ENCODE data around the gene SFXN5. TPM values are rescaled to one million over a fixed set of nuclear protein-coding genes. Genes with fewer than 3 reads are reported as not detected.

SFXN5 gene
- total RNA-seq, 1 experiment from 2014 or later = 13.8 TPM

DNA sequence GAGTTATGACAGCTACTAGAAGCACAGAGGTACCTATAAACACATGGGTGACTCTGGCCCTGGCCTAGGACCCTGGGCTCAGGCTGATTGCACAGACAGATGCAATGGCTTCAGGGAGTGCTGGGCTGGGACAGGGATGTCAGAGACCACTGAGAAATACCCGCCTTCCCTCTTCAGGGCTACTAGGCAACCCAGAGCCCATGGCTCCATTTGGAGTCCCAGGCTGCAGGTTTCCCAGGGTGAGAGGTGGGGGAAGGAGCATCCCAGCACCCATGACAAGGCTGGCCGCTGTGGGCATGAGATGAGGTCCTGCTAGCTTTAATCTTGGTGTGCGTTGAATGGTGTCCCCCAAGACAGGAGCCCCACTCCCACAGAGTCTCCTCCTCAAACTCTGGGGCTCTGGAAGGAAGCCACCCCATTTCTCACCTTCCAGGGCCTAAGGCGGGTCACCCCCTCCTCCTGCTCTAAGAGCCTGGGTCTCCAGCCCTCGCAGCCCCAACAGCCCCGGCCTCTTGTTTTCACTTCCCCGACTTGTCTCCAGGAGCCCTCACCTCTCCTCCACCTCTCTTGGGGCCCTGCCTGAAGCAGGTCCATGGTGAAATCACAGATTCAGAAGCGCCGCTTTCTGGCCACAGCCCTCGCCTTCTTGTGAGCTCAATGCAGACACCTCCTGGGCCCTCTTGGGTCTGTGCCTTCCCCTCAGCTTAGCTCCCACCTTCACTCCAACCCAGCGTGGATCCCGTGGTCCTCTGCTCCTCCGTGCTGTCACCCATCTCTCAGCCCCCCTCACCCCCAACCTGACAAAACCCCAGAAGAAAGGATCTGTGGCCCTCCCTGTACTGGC is 112.7 kb downstream of the SFXN5 start:
- DNase-seq (ENCODE audit: low read depth) = no peak
- in situ Hi-C loops (cut with HindIII; ENCODE audit: low pct_unique_long_range_greater_than_20kb, low sequenced_read_pairs) = no loop called here

GRCh38 chr2:72956936-72957335 is 114.6 kb downstream of the SFXN5 start:
- in situ Hi-C loops (cut with HindIII; ENCODE audit: low pct_unique_long_range_greater_than_20kb, low sequenced_read_pairs) = no loop called here
- DNase-seq (ENCODE audit: low read depth) = no peak

- in situ Hi-C loops (cut with HindIII; ENCODE audit: low pct_unique_long_range_greater_than_20kb, low sequenced_read_pairs) = no loop called here
- no peak for DNase-seq (ENCODE audit: low read depth)
Measured at GRCh38 chr2:72956050-72956395, 115.5 kb downstream of the SFXN5 start.

GRCh38 chr2:72955228-72956049 is 116.1 kb downstream of the SFXN5 start:
- in situ Hi-C loops (cut with HindIII; ENCODE audit: low pct_unique_long_range_greater_than_20kb, low sequenced_read_pairs) = no loop called here
- no peak for DNase-seq (ENCODE audit: low read depth)

DNA sequence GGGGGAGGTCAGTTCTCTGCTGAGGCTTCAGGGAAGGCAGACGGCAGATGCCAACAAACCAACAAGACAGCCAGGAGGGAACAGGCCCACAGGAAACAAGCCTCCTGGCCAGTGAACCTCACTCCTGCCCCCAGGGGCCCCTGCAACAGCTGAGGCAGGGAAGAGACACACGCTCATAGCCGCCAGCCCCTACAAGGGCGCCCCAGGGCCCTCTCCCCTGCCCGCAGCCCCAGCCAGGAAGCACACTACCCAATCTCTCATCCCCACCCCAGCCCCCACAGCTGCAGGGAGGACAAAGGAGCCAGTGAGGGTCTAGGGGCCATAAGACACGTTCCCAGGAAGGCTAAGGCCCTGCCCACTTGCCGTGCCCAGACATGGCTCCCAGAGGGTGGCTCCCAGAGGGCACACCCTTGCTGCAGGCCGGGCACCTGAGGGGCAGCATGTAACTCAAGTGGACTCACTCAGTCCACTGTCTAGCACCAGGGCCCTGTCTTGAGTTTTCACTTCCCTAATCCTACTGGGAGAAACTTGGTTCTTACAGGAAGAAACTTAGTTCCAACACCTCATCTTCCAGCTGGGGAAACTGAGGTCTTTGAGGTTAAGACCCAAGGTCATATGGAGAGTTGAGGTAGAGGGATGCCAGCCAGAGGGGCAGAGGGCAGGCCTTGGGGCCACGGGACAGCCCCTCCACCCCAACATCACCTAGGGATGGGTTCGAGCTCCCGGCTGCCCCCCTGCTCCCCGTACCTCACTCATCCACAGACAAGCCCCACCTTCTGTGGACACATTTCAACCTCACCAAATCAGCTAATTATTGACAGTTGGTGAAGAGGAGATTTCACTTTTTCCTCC is 116.9 kb downstream of the SFXN5 start:
- in situ Hi-C loops (cut with HindIII; ENCODE audit: low pct_unique_long_range_greater_than_20kb, low sequenced_read_pairs) = no loop called here

DNA sequence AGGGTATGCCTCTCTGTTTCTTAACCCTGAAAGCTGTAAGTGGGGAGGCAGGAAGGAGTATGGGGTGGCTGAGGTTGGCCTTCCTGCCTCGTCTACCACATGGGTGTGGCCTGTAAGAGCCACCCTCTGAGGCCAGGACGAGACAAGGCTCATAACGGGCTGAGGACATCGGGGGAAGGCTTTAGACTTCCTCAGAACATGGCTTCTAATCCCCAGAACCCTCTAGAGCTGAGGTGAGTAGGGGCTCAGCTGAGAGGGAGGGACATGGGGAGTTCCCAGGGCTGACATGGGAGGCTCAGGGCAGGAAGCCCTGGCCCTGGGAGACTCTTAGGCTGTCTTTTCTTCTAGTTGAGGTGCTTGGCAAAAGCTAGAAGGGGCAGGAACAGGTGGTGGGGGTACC is 117.5 kb downstream of the SFXN5 start:
- in situ Hi-C loops (cut with HindIII; ENCODE audit: low pct_unique_long_range_greater_than_20kb, low sequenced_read_pairs) = no loop called here
- no peak for DNase-seq (ENCODE audit: low read depth)

More for the DNA sequence above, 116.9 kb downstream of the SFXN5 start:
- DNase-seq (ENCODE audit: low read depth) = no peak

- DNase-seq (ENCODE audit: low read depth) = no peak
- in situ Hi-C loops (cut with HindIII; ENCODE audit: low pct_unique_long_range_greater_than_20kb, low sequenced_read_pairs) = no loop called here
Measured at GRCh38 chr2:72953528-72953927, 118.0 kb downstream of the SFXN5 start.

DNA sequence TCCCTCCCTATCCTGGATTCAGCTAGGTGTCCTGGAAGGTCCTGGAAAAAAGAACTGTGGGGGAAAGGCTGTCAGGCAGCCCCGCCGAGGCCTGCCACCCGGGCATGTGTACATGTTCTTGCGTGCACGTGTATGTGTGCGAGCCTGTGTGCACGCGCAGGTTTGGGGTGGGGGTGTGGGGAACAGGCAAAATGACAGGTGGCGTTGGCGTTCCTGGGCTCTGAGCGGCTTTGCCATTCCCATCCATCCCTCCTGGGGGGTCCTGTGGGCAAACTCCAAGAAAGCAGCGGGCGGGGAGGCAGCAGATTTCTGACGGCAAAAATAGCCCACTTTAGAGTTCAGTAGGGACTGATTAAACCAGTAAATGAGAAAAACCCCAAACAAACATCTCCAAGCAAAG is 118.6 kb downstream of the SFXN5 start:
- no peak for DNase-seq (ENCODE audit: low read depth)
- in situ Hi-C loops (cut with HindIII; ENCODE audit: low pct_unique_long_range_greater_than_20kb, low sequenced_read_pairs) = no loop called here

DNA sequence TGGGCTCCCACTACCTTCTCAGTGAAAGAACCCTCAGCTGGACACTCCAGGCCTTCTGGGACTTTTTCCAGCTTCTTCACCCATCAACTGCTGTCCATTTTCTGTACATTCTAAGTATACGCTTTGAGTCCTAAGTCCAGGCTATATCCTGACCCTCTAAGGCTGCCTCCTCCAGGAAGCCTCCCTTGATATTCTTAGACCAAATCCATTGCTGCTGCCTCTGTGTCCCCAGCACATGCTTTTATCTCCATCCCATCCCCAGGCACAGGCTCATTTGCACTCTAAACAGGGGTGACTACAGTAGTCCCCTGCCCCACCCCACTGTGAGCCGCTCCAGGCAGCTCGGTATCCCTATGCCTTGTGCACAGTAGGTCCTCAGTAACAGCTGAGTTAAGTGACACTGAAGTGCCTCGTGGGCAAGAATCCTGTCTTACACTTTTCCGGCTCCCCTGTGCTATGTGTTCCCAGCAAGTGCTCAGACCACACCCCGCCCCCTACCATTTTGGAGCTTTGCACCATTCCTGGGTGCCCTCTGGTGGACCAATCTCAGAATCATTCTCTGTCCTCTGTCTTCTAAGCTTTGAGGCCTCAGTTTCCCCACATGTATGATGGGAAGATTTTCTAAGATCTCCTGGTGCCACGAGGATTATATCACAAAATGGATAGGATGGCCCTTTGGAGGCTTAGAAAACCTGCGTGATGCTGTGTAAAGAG is 119.2 kb downstream of the SFXN5 start:
- in situ Hi-C loops (cut with HindIII; ENCODE audit: low pct_unique_long_range_greater_than_20kb, low sequenced_read_pairs) = no loop called here
- DNase-seq (ENCODE audit: low read depth) = no peak

- no peak for DNase-seq (ENCODE audit: low read depth)
- in situ Hi-C loops (cut with HindIII; ENCODE audit: low pct_unique_long_range_greater_than_20kb, low sequenced_read_pairs) = no loop called here
Measured at GRCh38 chr2:72951303-72952095, 120.0 kb downstream of the SFXN5 start.

- in situ Hi-C loops (cut with HindIII; ENCODE audit: low pct_unique_long_range_greater_than_20kb, low sequenced_read_pairs) = no loop called here
- DNase-seq (ENCODE audit: low read depth) = no peak
Measured at GRCh38 chr2:72950558-72951255, 120.8 kb downstream of the SFXN5 start.

GRCh38 chr2:72949642-72950041 is 121.9 kb downstream of the SFXN5 start:
- no peak for DNase-seq (ENCODE audit: low read depth)
- in situ Hi-C loops (cut with HindIII; ENCODE audit: low pct_unique_long_range_greater_than_20kb, low sequenced_read_pairs) = no loop called here

DNA sequence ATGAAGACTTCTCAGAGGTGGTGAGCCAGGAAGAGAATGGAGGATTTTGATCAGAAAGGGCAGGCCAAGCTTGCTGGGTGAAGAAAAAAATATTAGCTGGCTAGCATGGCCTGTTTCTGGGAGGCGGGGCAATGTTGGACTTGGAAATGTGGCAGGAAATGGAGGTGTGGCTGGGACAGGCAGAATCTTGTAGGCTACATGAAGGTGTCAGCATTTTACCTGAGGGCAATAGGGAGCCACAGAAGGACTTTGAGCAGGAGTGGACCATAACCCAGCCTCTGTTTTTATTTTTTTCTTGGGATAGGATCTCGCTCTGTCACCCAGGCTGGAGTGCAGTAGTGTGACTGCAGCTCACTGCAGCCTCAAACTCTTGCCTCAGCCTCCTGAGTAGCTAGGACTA is 122.5 kb downstream of the SFXN5 start:
- in situ Hi-C loops (cut with HindIII; ENCODE audit: low pct_unique_long_range_greater_than_20kb, low sequenced_read_pairs) = no loop called here
- DNase-seq (ENCODE audit: low read depth) = no peak

- in situ Hi-C loops (cut with HindIII; ENCODE audit: low pct_unique_long_range_greater_than_20kb, low sequenced_read_pairs) = no loop called here
Measured at GRCh38 chr2:72947952-72948830, 123.3 kb downstream of the SFXN5 start.

DNA sequence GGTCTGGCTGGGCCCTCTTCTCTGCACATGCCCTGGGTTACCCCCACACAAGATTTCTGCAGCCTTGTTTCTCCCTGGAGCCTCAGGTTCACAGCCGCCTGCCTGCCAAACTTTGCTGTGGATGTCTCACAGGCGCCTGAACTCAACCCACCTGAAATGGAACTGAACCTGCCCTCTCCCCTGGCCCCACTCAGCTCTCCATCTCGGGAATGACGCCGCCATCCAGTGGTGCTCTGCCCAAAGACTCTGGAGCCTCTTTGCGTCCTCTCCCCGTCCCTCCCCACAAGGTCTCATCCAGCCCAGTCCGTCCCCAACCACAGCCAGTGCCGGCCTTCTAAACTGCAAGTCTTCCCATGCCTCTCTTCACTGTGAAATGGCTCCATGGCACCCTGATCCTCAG is 125.0 kb downstream of the SFXN5 start:
- in situ Hi-C loops (cut with HindIII; ENCODE audit: low pct_unique_long_range_greater_than_20kb, low sequenced_read_pairs) = no loop called here
- no peak for DNase-seq (ENCODE audit: low read depth)

More at GRCh38 chr2:72947952-72948830, 123.3 kb downstream of the SFXN5 start:
- DNase-seq (ENCODE audit: low read depth) = no peak

DNA sequence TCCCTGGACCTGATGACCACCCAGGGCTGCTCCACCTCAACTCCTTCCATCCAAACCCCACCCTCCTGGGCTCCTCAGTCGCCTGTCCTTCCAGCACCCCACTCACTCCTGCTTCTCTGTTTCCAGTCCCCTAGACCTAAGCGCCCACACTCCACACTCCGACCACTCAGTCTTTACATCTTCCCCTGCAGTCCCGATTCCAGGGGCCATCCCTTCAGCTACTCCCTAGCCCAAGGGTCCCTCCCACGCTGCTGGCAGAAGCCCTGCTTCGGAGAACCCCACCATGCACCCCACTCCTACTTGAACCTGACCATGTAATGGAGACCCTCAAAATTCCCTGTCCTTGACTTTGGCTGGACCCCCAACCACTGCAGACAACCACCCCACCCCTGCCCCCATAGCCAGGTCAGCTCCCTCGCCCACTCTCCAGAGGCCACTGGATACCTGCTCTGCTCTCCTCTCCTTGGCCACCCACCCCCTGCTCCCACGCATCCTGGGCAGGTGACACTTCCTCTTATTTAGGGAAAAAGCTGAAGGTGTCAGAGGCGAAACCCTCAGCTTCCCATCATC is 126.0 kb downstream of the SFXN5 start:
- DNase-seq (ENCODE audit: low read depth) = no peak
- in situ Hi-C loops (cut with HindIII; ENCODE audit: low pct_unique_long_range_greater_than_20kb, low sequenced_read_pairs) = no loop called here

Measured in Caki2 (cell line).